ENCODE data around the gene RBBP5.

RBBP5 gene

GRCh38 chr1:205144751-205145150 is 23.0 kb upstream of the RBBP5 start:
- peaks cover 22% of the 10 kb centered on the region for H3K4me1 ChIP-seq
- DNase-seq (ENCODE audit: low spot score in 2 of 2) = peak in 1 of 2 experiments; percentile 81
- H3K27me3 ChIP-seq (ENCODE audit: low read depth) = no peaks in the 10 kb centered on the region
- H3K36me3 ChIP-seq (replicated peaks) = no peaks in the 10 kb centered on the region; the same call in 1 of the 2 replicates
- H3K4me3 ChIP-seq = no peak overlapping the region
- in situ Hi-C loops (cut with MboI; ENCODE audit: low sequenced_read_pairs) = no loop called here
- H3K9me3 ChIP-seq = no peaks in the 10 kb centered on the region

- H3K27me3 ChIP-seq (ENCODE audit: low read depth) = no peaks in the 10 kb centered on the region
- H3K4me1 ChIP-seq = peaks cover 22% of the 10 kb centered on the region
- H3K9me3 ChIP-seq = no peaks in the 10 kb centered on the region
- no peak for DNase-seq (ENCODE audit: low spot score in 2 of 2)
- in situ Hi-C loops (cut with MboI; ENCODE audit: low sequenced_read_pairs) = no loop called here
- H3K36me3 ChIP-seq (replicated peaks) = no peaks in the 10 kb centered on the region; the same call in 1 of the 2 replicates
- no peak overlapping the region for H3K4me3 ChIP-seq
These were observed 22.4 kb upstream of the RBBP5 start for GRCh38 chr1:205144046-205144720.

DNA sequence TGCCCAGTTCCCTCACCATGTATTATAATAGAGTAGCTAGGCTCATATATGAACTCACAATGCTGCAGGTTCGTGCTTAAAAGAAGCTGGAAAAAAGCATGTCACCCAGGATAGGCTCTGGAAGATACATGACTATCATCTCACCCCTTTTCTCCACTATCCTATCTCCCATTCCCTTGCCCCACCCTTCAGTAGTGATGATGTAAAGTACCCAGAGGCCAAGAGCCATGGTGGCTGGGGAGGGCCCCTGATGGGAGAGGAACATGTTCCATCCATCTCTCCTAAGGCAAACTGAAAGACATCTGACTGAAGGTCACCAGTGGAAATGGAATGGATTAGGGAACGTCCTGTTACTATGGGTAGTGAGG is 20.3 kb upstream of the RBBP5 start:
- H3K4me3 ChIP-seq = no peak overlapping the region
- DNase-seq (ENCODE audit: low spot score in 2 of 2) = no peak
- in situ Hi-C loops (cut with MboI; ENCODE audit: low sequenced_read_pairs) = no loop called here

DNA sequence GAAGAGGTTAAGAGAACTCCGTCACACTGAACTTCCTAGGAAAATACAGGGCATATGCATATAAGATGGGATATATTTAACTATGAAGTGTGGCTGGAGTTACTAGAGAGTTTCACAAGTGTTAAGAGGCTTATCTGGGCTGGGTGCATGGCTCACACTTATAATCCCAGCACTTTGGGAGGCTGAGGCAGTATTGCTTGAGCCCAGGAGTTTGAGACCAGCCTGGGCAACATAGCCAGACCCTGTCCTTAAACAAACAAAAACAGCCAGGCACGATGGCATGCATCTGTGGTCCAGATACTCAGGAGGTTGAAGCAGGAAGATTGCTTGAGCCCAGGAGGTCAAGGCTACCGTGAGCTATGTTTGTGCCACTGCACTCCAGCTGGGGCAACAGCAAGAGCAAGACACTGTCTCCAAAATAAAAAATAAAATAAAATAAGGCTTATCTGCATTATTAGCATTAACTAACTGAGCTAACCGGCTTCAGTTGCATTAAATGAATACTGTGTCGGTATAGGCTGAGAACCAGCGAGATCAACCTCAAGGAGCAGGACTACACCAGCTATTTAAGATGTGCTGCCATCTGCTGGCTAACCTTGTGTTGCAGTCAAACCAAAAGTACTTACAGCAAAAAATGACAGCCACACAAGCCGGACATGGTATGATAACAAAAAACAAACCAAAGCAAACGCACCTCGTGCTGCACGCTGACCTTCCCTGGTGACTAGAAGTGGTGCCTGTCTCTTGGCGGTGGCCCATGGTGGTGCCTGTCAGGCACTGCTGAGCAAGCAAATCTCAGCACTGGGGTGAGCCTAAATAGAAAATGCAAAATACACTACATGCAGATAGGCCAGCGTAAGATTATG is 19.7 kb upstream of the RBBP5 start:
- Histone ChIP-seq H3K4me3 (no peak overlapping the region), H3K36me3 (replicated peaks) (no peaks in the 10 kb centered on the region), H3K4me1 (peaks cover 25% of the 10 kb centered on the region), H3K27me3 (ENCODE audit: low read depth) (no peaks in the 10 kb centered on the region), H3K9me3 (no peaks in the 10 kb centered on the region; the same call in 1 of the 2 replicates)
- DNase-seq (ENCODE audit: low spot score in 2 of 2) = peak; percentile 62 to 88
- in situ Hi-C loops (cut with MboI; ENCODE audit: low sequenced_read_pairs) = no loop called here

More for the DNA sequence above, 20.3 kb upstream of the RBBP5 start:
- Histone ChIP-seq H3K27me3 (ENCODE audit: low read depth) (no peaks in the 10 kb centered on the region), H3K9me3 (no peaks in the 10 kb centered on the region; the same call in 1 of the 2 replicates), H3K4me1 (peaks cover 25% of the 10 kb centered on the region), H3K36me3 (replicated peaks) (no peaks in the 10 kb centered on the region; the same call in 1 of the 2 replicates)

- in situ Hi-C loops (cut with MboI; ENCODE audit: low sequenced_read_pairs) = no loop called here
- DNase-seq (ENCODE audit: low spot score in 2 of 2) = no peak
These were observed 18.3 kb upstream of the RBBP5 start for GRCh38 chr1:205140113-205140512.

GRCh38 chr1:205137901-205138300 is 16.1 kb upstream of the RBBP5 start:
- peaks cover 3% of the 10 kb centered on the region; the same call in 1 of the 2 replicates for H3K4me1 ChIP-seq
- H3K9me3 ChIP-seq = no peaks in the 10 kb centered on the region; the same call in 1 of the 2 replicates
- no peak overlapping the region for H3K4me3 ChIP-seq
- no peaks in the 10 kb centered on the region for H3K27me3 ChIP-seq (ENCODE audit: low read depth)
- no peak for DNase-seq (ENCODE audit: low spot score in 2 of 2)
- no peaks in the 10 kb centered on the region for H3K36me3 ChIP-seq (replicated peaks)
- in situ Hi-C loops (cut with MboI; ENCODE audit: low sequenced_read_pairs) = no loop called here

More at GRCh38 chr1:205140113-205140512, 18.3 kb upstream of the RBBP5 start:
- no peaks in the 10 kb centered on the region for H3K27me3 ChIP-seq (ENCODE audit: low read depth)
- no peak overlapping the region for H3K4me3 ChIP-seq
- H3K9me3 ChIP-seq = no peaks in the 10 kb centered on the region; the same call in 1 of the 2 replicates
- H3K36me3 ChIP-seq (replicated peaks) = no peaks in the 10 kb centered on the region
- peaks cover 23% of the 10 kb centered on the region for H3K4me1 ChIP-seq

- H3K9me3 ChIP-seq = no peaks in the 10 kb centered on the region; the same call in 1 of the 2 replicates
- H3K4me3 ChIP-seq = no peak overlapping the region
- in situ Hi-C loops (cut with MboI; ENCODE audit: low sequenced_read_pairs) = no loop called here
- H3K36me3 ChIP-seq (replicated peaks) = no peaks in the 10 kb centered on the region
- H3K27me3 ChIP-seq (ENCODE audit: low read depth) = no peaks in the 10 kb centered on the region
- no peaks in the 10 kb centered on the region; the same call in 1 of the 2 replicates for H3K4me1 ChIP-seq
- no peak for DNase-seq (ENCODE audit: low spot score in 2 of 2)
These were observed 11.5 kb upstream of the RBBP5 start for GRCh38 chr1:205133287-205133686.

GRCh38 chr1:205129447-205130029 is 7.8 kb upstream of the RBBP5 start:
- Histone ChIP-seq H3K27me3 (ENCODE audit: low read depth) (no peaks in the 10 kb centered on the region), H3K4me3 (no peak overlapping the region), H3K36me3 (replicated peaks) (no peaks in the 10 kb centered on the region), H3K9me3 (no peaks in the 10 kb centered on the region), H3K4me1 (0 out of 2 replicates have a peak, but pooled peaks cover 3% of the 10 kb centered on the region)
- no peak for DNase-seq (ENCODE audit: low spot score in 2 of 2)
- in situ Hi-C loops (cut with MboI; ENCODE audit: low sequenced_read_pairs) = no loop called here

DNA sequence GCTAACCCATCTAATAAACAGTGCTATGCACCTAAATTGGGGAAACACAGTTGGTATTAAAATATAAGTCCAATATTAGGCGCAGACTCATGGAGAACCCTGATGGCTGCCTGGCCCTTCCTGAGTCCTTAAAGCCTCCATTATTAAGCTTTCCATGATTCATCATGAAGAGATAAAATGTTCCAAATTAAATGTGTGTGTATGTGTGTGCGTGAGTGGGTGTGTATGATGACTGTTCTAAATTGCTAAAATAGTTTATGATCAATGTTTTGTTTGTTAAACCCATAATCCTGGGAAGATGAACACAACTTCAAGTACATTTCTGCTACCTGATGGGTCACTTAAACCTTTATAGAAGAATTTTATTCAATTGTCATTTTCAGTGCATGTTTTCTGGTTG is 6.3 kb upstream of the RBBP5 start:
- in situ Hi-C loops (cut with MboI; ENCODE audit: low sequenced_read_pairs) = no loop called here
- Histone ChIP-seq H3K9me3 (no peaks in the 10 kb centered on the region), H3K4me3 (no peak overlapping the region), H3K27me3 (ENCODE audit: low read depth) (no peaks in the 10 kb centered on the region), H3K36me3 (replicated peaks) (no peaks in the 10 kb centered on the region), H3K4me1 (0 out of 2 replicates have a peak, but pooled peaks cover 3% of the 10 kb centered on the region)
- DNase-seq (ENCODE audit: low spot score in 2 of 2) = no peak

- H3K36me3 ChIP-seq (replicated peaks) = no peaks in the 10 kb centered on the region
- in situ Hi-C loops (cut with MboI; ENCODE audit: low sequenced_read_pairs) = no loop called here
- 0 out of 2 replicates have a peak, but pooled peaks cover 3% of the 10 kb centered on the region for H3K4me1 ChIP-seq
- no peak overlapping the region for H3K4me3 ChIP-seq
- no peaks in the 10 kb centered on the region for H3K27me3 ChIP-seq (ENCODE audit: low read depth)
- DNase-seq (ENCODE audit: low spot score in 2 of 2) = no peak
- no peaks in the 10 kb centered on the region for H3K9me3 ChIP-seq
These were observed 5.9 kb upstream of the RBBP5 start for GRCh38 chr1:205127646-205128045.

GRCh38 chr1:205124726-205125125 is 2.9 kb upstream of the RBBP5 start:
- no peaks in the 10 kb centered on the region for H3K36me3 ChIP-seq (replicated peaks)
- in situ Hi-C loops (cut with MboI; ENCODE audit: low sequenced_read_pairs) = no loop called here
- no peaks in the 10 kb centered on the region for H3K9me3 ChIP-seq
- H3K4me1 ChIP-seq = peaks cover 6% of the 10 kb centered on the region; the same call in 1 of the 2 replicates
- DNase-seq (ENCODE audit: low spot score in 2 of 2) = no peak
- no peaks in the 10 kb centered on the region for H3K27me3 ChIP-seq (ENCODE audit: low read depth)
- H3K4me3 ChIP-seq = no peak overlapping the region

DNA sequence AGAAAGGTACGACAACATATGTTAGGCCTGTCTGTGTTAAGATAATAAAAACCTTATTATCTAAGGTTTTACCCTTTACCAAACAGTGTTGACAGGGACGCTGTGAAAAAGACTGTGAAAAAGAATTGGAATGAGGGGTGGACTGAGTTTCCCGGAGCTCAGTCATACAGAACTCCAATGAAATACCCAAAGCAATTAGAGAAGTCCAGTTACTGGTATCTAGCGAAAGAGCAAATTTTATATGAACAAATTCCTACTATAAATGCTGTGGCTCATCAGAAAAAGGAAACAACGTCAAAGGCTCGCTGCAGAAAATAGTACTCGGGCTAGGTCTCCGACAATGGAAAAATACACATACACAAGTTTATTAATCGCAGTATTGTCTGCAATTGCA is 708 bp upstream of the RBBP5 start:
- peak overlapping the region; percentile 85 for H3K4me3 ChIP-seq
- peaks cover 3% of the 10 kb centered on the region; the same call in 1 of the 2 replicates for H3K36me3 ChIP-seq (replicated peaks)
- peaks cover 6% of the 10 kb centered on the region; the same call in 1 of the 2 replicates for H3K4me1 ChIP-seq
- DNase-seq (ENCODE audit: low spot score in 2 of 2) = no peak
- no peaks in the 10 kb centered on the region for H3K27me3 ChIP-seq (ENCODE audit: low read depth)
- H3K9me3 ChIP-seq = no peaks in the 10 kb centered on the region
- in situ Hi-C loops (cut with MboI; ENCODE audit: low sequenced_read_pairs) = no loop called here

- Histone ChIP-seq H3K36me3 (replicated peaks) (peaks cover 11% of the 10 kb centered on the region), H3K4me3 (no peak overlapping the region)
- in situ Hi-C loops (cut with MboI; ENCODE audit: low sequenced_read_pairs) = no loop called here
These were observed 3.0 kb downstream of the RBBP5 start for GRCh38 chr1:205118752-205119151.

More at GRCh38 chr1:205118752-205119151, 3.0 kb downstream of the RBBP5 start:
- no peak for DNase-seq (ENCODE audit: low spot score in 2 of 2)
- Histone ChIP-seq H3K9me3 (no peaks in the 10 kb centered on the region), H3K27me3 (ENCODE audit: low read depth) (no peaks in the 10 kb centered on the region), H3K4me1 (peaks cover 4% of the 10 kb centered on the region; the same call in 1 of the 2 replicates)
